Cardiac septum (tissue), 1 donor: ENCODE results near the gene LAMA4. TPM values are rescaled to one million over a fixed set of nuclear protein-coding genes. Genes with fewer than 3 reads are reported as not detected.

Experiments
- DNase-seq: peaks from one replicate; pipeline ENCODE4 v3.0.0-alpha.2; 2020; ENCODE audit warnings: low spot score
- intact Hi-C: fragments of 100-400 bp; cut with DNase I; formaldehyde crosslinking; loops from one replicate; pipeline ENCODE4 v1.14.0; 2022
- total RNA-seq: library from RNA; stranded (reverse); fragmentation: NEBNext Ultra II Directional; extraction: Animal tissue kit (Norgen Biotek cat#: 25700); gene quantifications from one replicate; pipeline ENCODE4 v1.2.1, GENCODE V29; 2021
- donor health status: DM: no; HTN: no; CAD: no.

The LAMA4 gene
- total RNA-seq, 1 donor from 2014 or later = 93.9 TPM

DNA sequence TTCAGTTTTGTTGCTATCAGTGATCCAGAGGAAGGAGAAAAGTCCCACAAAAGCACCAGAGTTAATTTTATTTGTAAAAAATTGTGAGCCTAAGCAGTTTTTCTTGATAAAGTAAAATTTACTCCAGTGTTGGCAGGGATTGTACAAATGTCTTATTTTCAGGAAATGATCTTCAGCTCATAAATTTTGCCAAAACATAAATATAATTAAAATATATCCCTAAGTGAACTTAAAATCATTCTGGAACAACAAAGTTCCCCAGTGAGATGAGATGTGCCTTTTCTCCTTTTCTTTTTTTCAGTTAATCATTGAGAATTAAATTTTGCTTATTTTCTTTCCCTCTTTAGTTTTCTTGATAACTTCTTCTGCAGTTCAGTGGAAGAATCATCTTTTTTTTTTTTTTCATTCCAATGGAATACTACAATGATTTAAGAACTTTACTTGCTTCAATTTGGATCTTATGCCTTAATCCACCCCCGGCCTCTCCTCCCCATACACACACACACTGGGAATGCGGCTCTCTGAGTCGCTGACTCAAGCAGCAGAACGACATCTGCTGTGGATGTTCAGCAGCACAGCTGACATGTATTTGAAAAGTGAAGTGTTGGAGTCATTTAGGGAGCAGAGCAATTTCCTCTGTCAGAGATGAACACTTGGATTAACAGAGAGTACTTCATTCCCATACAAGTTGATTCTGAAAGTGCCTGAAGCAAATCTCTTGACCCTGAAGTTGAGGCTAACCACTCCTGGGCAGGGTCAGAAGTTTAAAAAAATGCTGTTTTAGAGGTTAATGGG, 27.7 kb upstream of the LAMA4 start:
- intact Hi-C loops = loop anchor here (5.0 to 10.0 kb wide), 2 partner anchors 100 to 197 kb away; partner anchors contain the start of genes FAM229B and TUBE1
- DNase-seq = no peak

DNA sequence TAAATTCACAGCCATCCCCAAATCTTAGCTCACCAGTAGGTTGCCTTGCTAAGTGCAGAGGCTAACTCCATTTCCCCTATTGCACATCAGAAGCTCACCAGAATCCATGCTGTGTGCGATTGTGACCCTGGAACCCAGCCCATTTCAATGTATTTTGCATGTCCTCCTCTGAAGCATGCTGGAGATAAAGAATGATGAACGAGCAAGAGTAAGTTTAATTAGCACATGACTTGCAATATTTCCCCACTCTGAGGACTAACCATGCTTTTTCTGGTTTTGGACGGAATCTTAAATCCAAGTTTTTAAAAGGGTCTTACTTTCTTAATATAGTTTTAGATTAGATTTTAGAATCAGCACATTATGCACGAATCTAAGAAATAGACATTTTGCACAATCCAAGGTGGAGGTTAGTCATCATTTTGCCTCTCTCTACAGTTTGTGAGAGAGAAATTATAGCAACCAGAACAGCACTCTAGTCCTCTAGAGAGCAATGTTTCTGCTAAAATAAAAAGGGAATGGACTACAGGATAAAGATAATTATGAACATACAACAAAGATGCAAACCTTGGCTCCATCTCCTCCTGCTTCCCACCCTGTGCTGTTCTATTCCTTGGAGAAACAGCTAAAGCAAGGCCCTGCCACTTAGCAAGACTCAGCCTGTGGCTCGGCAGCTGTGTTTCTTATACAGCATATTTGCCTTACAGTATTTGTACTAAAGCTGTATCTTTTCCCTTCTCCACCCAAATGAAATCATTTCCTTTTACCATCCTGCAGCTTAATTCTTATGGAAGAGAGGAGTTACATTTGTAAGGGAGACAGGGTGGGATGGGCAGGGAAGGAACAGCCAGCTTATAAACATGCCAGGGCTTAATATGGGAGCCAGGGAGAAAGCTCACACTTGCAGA, 24.9 kb upstream of the LAMA4 start:
- DNase-seq = no peak
- intact Hi-C loops = no loop called here

DNA sequence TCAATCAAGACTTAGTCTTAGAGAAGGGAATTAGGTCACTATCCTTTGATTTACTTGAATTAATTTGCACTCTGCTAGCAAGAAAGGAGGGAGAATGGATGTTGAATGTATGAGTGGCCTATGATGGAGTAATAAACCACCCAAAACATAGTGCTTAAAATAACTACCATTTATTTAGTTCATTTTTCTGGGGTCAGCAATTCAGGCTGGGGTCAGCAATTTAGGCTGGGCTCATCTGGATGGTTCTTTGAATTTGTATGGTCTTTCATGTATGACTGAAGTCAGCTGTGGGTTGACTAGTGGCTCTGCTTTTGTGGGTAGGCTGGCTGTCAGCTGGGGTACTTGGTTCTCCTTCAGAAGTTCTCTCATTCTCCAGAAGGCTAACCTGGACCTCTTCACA, 21.0 kb upstream of the LAMA4 start:
- intact Hi-C loops = no loop called here

DNA sequence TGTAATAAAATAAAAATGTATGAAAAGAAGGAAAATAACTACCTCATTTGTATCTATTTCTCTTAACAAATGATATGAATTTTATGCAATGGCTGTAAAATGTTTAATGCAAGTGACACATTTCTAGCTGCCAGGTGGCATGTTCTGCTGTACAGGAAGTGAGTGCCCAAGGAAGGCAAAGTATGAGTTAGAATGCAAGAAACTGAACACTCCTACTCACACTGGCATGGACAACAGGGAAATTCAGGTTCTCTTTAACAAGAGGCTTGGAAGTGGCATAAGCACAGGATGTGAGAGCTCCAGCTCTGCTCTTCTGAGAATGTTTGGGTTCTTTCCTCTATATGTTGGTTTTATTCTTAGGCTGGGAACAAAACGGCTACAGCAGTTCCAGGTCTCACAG, 20.4 kb upstream of the LAMA4 start:
- intact Hi-C loops = no loop called here
- no peak for DNase-seq

More for the DNA sequence above, 21.0 kb upstream of the LAMA4 start:
- DNase-seq = no peak

DNA sequence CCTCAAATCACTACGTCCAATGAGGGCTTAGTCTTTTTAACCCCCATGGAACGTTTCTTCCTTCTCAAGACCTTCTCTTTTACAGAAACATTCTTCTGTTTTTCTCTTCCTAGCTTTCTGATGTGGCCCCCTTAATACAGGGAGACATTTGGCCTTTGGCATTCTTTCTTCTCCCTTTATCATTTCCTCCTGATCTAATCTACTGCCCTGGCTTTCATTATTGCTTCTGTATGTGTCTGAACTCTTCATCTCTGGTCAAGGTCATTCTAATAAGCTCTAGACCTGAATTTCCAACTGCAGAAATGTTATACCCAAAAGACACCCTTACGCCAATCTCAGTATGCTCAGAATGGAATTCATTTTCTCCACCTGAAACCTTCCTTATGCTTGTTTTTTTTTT, 18.4 kb upstream of the LAMA4 start:
- intact Hi-C loops = no loop called here
- DNase-seq = no peak

DNA sequence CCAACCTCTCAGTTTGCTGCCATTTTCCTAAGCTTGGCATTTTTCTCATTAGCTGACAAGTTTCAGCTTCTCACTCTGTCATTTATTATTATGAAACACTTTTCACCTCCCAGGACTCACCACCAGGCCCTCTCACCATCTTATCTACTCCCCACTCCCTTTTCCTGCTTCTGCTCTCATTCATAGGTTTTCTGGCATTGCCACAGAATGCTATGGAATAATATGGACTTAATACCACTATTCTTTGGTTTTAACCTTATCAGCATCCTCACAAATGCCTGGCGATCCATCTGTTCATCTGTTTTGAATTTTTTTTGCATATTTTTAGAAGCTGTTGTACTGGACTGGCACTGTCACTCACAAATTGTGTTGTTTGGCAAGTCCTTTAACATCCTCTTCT, 16.4 kb upstream of the LAMA4 start:
- DNase-seq = no peak
- intact Hi-C loops = no loop called here

DNA sequence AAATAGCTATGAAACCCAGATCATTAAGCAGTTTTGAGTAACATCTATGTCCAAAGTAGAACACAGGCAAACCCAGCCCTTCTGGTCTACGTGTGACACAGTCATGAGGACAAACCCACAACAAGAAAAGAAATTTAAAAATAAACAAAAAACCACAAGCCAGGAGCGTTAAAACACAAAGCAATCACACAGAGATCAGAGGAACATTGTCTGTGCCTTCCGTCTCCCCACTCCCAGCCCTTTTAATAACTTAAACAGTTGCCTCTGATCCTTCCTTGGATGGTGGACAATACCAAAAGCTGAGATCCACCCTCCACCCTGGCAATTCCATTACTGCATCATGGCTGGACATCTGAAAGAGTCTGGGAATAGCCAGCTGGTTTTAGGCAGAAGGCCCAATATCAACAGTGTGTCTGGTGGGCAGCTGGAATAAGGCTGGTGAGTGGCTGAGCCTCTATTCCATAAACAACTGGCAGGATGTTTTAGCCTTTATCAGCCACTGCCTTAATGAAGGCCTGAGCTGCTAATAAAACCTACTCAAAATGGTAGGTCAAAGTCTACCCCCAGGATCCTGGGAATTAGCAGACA, 15.7 kb upstream of the LAMA4 start:
- intact Hi-C loops = loop anchor here (5.0 kb wide), 1 partner anchor 88 kb away; no protein-coding TSS in a partner anchor
- no peak for DNase-seq

DNA sequence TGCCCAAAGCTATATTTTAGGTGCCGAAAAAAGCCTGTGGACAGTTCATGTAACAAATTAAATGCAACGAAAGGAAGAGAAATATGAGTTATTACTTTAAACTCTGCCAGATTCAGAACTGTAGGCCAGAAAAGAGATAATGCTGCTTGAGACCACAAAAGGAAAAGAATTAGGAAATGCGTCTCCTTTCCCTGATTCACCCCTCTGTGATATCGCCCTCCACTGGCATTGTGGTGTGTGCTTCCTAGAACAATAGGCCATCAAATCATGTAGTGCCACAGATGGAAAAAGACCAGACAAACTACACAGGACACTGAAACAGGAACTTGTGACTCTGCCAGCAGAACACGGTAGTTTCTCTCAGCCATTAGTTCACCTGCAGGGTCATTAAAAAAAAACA, 14.7 kb upstream of the LAMA4 start:
- intact Hi-C loops = loop anchor here (5.0 kb wide), 1 partner anchor 87 kb away; no protein-coding TSS in a partner anchor
- DNase-seq = no peak

DNA sequence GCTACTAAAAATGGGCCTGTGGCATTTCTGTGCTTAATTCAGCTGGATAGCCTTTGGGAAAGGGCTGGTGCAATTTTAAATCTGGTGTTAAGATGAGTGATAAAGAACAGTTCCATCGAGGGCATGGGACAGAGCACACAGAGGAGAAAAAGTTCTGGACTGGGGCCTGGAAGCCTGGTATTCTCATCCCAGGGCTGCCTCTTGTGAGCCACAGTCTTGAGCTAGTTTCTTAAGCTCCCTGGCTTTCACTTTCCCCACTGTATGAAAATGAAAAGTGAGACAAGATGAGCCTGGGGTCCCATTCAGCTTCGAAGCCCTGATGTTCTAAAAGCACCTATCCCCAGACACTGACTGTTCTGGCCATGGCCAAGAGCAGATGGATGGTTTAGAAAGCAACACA, 14.3 kb upstream of the LAMA4 start:
- intact Hi-C loops = loop anchor here (5.0 kb wide), 1 partner anchor 86 kb away; no protein-coding TSS in a partner anchor
- no peak for DNase-seq

DNA sequence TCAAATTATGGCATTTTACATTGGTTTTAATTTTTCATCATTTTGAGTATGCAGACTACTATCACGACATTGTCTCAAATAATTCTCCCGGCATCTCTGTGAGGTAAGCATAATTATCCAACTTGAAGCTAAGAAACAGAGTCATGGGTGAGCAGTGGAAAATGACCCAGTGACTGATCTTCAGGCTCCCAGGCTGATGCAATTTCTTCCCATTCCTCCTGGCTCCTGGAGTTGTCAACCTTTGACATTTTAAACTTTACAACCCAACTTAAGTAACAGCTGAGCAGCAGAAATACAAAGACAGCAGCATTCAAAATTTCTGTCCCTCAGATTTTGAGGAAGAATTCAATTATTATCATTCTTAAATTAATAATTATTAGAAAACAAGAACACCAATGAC, 13.7 kb upstream of the LAMA4 start:
- intact Hi-C loops = loop anchor here (5.0 kb wide), 1 partner anchor 86 kb away; no protein-coding TSS in a partner anchor

DNA sequence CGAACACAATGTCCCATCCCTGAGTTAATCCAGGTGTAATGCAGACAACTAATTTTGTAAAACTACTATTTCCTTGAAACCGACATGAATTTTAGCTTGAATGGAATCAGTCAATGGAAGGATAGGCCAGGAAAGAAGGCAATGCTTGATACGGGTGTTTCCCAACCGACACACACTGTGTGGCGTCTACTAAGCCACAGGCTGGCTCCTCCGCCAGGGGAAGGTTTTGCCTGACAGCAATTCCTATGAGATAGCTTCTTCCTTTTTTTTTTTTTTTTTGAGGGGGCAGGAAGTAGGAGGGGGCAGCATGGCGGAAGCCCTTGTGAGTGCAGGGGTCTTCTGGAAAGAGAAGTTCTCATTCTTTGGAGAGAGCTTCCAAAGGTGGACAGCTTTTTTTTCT, 12.0 kb upstream of the LAMA4 start:
- intact Hi-C loops = loop anchor here (5.0 kb wide), 1 partner anchor 84 kb away; no protein-coding TSS in a partner anchor
- no peak for DNase-seq

More for the DNA sequence above, 13.7 kb upstream of the LAMA4 start:
- no peak for DNase-seq

DNA sequence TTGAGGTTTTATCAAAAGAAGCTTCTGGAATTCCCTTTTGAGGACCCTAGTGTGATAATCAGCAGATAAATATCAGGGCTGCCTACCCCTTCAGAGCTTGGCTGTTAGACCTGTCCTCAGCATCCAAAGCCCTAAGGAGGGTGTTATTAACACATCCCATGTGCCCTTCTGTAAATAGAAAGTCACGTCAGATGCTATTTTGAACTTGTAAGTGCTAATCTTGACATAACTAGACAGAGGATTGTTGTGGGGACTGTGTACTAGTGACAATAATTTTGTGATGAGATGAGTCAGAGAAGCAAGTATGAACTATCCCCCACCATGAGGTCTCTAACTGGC, 4.9 kb upstream of the LAMA4 start:
- intact Hi-C loops = no loop called here

DNA sequence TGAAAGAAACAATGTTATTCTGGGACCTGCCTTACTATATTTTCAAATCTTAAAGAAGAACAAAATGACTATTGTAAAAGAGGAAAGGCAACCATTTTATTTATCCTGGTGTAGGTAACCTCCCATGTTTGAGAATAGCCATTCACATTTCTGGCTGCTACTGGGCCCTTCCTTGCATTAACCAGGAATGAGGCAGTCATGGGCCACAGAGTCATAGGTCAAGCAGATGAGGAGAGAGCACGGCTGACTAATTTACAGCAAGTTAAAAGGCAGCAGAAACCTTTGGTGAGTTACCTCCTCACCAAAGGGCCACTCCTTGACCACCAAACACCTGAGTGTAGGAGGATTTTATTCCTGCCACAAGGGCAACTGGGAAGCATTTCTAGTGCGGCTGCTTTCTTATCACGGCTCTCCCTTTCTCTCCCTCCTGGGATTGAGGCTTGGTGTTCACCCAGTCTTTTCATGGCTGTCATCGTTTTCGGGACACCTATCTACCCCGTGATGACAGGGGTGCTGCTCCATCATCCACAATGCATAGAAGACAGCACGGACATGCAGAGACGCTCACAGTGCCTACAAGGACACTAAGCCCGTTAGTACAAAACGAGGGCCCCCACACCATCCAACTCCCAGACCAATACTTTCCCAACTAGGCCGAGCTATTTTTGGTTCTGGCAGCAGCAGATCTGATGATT, 4.4 kb upstream of the LAMA4 start:
- no peak for DNase-seq
- intact Hi-C loops = no loop called here

More for the DNA sequence above, 4.9 kb upstream of the LAMA4 start:
- no peak for DNase-seq

DNA sequence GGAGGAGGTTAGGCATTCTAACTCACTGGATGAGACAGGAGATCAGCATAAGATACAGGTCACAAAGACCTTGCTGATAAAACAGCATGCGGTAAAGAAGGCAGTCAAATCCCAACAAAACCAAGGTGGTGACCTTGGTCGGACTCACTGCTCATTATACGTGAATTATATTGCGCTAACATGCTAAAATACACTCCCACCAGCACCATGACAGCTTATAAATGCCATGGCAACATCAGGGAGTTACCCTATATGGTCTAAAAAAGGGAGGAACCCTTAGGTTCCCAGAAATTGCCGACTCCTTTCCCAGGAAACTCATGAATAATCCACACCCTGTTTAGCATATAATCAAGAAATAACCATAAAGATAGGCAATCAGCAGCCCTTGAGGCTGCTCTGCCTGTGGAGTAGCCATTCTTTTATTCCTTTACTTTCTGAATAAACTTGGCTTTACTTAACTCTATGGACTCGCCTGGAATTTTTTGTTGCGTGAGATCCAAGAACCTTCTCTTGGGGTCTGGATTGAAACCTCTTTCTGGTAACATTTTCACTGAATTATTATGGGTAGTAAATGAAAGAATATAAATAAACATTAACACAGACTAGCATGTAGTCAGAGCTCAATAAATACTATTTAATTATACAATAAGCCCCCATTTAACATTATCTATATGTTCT, 3.0 kb upstream of the LAMA4 start:
- no peak for DNase-seq
- intact Hi-C loops = no loop called here

DNA sequence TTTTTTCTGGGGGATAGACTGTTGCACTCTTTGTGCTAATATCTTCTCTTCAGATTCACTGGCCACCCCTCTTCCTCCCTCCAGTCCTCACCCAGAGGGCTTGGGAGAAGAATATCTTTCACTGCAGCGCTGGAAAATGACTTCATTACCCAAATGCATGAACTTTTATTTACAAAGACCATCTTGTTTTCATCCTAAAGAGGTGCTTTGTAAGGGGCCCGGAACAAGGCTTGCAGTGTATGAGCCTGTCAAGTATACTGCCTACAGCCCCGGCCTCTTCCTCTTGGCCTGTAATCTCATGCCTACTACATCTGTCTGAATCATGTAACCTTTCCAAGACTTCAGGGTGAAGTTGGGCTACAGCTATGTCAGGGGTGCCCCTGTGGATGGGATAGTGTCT, 554 bp upstream of the LAMA4 start:
- no peak for DNase-seq
- intact Hi-C loops = loop anchor here (5.0 kb wide), 1 partner anchor 38 kb away; no protein-coding TSS in a partner anchor

DNA sequence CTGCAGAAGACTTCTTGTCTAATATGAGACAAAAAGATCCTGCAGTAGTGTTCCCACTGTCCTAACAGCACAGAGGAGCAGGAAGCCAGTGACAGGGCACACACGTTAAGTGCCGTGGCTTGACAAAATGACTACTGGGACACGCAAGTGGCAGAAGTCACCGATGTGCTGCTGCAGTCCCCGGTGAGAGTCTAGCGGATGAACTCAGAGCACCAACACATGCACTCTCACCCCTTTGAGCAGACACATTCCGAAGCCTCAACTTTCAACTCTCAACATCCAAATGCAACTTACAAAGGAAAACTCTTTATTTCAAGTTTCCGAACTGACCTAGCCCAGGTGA, 898 bp downstream of the LAMA4 start:
- peak; percentile 73 for DNase-seq

DNA sequence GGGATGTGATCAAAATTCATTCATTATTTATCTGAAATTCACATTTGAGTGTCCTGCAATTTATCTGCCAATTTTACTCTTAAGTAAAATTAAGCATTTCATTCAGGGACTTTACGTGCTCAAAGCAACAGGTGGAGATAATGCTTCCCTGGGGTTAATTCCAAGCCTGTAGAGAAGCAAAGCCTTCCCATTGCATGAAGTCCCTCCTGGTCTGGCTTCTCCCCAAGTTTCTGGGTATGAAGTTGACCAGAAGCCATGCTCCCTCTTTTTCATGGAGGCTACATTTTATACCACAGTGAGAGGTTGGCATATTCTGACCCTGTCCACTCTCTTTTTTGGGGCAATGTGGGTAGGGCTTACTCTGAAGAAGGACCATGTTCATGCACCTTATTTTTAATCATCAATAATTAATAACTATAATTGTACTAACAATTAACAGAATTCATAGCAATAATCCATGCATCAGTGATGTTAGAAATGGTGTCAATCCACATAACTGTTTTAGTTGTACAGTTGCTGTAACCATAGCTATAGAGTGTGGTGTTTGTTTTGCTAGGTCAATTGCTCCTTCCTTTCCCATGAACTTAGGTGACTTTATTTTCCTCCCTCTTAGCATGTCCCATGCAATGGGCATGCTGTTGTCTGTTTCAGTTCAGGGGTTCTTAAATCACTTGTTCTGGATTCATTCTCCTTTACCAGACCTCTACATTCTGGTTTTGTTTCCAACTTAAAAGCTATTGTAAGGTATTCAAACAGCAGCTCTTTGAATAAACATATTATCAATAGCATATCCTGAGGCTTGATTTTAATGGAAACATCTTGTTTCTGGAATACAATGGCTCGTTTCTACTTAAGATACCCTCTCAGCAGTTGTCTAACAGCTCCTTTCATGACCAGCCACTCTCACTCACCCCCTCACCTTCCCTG, 1.5 kb downstream of the LAMA4 start:
- DNase-seq = no peak
- intact Hi-C loops = loop anchor here (2.0 to 5.0 kb wide), 2 partner anchors 14 to 36 kb away; no protein-coding TSS in a partner anchor

More for the DNA sequence above, 898 bp downstream of the LAMA4 start:
- intact Hi-C loops = loop anchor here (2.0 to 5.0 kb wide), 2 partner anchors 15 to 36 kb away; no protein-coding TSS in a partner anchor
